ENCODE results near the gene SDK1. TPM values are rescaled to one million over a fixed set of nuclear protein-coding genes. Genes with fewer than 3 reads are reported as not detected.
"Not testable (repeated sequence)": the region's sequence is repeated elsewhere in the genome, so short reads cannot be mapped to it uniquely, and the experiment has no call there.

The SDK1 gene
- total and polyA plus RNA-seq, 2 donors (not counting 3 experiments of a cell fraction or from before 2014, with no cell fraction given), result 1.6 to 3.9 TPM

GRCh38 chr7:3705258-3705657, 404.2 kb downstream of the SDK1 start:
- H3K4me3 ChIP-seq (replicated peaks in 1 of 3; ENCODE audit: insufficient read depth in 1 of 3, low read depth in 1 of 3, low read length in 3 of 3), result no peak overlapping the region
- no peak overlapping the region for H2AFZ ChIP-seq (ENCODE audit: low read depth, low read length)
- FAIRE-seq (no peak), DNase-seq (ENCODE audit: low read depth, low spot score) (no peak)
- dilution Hi-C loops (cut with MboI; ENCODE audit: extremely low pct_ligation_motif_present, low sequenced_read_pairs) (no loop called here), intact Hi-C loops (cut with micrococcal nuclease) (no loop called here)
- TF ChIP-seq FOS (IDR thresholded peaks at IDR 0.05; ENCODE audit: borderline replicate concordance, insufficient read depth, low read length) (no peak), POLR2A (IDR thresholded peaks at IDR 0.05; ENCODE audit: low read depth, low read length) (no peak), EZH2 (IDR thresholded peaks at IDR 0.05; ENCODE audit: borderline replicate concordance, low read depth, low read length, severe bottlenecking) (no peak), CTCF (IDR thresholded peaks at IDR 0.05; ENCODE audit: extremely low read depth in 1 of 2, insufficient read depth in 1 of 2, low read depth in 1 of 2, low read length in 2 of 2) (no peak)
- H3K27ac ChIP-seq (ENCODE audit: insufficient read depth, low read depth, low read length), result no peak overlapping the region
- H4K20me1 ChIP-seq (replicated peaks; ENCODE audit: control insufficient read depth, extremely low read depth, insufficient read depth, low read length), result no peaks in the 10 kb centered on the region
- no peaks in the 10 kb centered on the region for H3K36me3 ChIP-seq (ENCODE audit: control insufficient read depth in 2 of 2, extremely low read depth in 1 of 2, insufficient read depth in 2 of 2, low read length in 2 of 2)
- H3K9me1 ChIP-seq (replicated peaks; ENCODE audit: control insufficient read depth, extremely low read depth, insufficient read depth, low read length), result no peaks in the 10 kb centered on the region
- ChIA-PET POLR2A (no interaction called here), CTCF (no interaction called here)
- H3K9me3 ChIP-seq (replicated peaks; ENCODE audit: control insufficient read depth, insufficient read depth, low read length), result no peaks in the 10 kb centered on the region
- no peaks in the 10 kb centered on the region for H3K27me3 ChIP-seq (ENCODE audit: control insufficient read depth in 2 of 2, insufficient read depth in 2 of 2, low read length in 2 of 2)
- H3K9ac ChIP-seq (replicated peaks; ENCODE audit: extremely low read depth, insufficient read depth, low read length), result no peak overlapping the region
- no TSS peak for BruUV-seq (replicated peaks)
- H3K4me2 ChIP-seq (ENCODE audit: insufficient read depth, low read length), result no peak overlapping the region
- H3K4me1 ChIP-seq (ENCODE audit: control insufficient read depth, extremely low read depth, insufficient read depth, low read length), result no peaks in the 10 kb centered on the region
- no peaks in the 10 kb centered on the region for H3K79me2 ChIP-seq (ENCODE audit: control insufficient read depth, insufficient read depth, low read length)

- DNase-seq (ENCODE audit: low read depth, low spot score); POLR2A ChIA-PET; intact Hi-C loops (cut with micrococcal nuclease); BruUV-seq (replicated peaks); H3K4me3 ChIP-seq (replicated peaks in 1 of 3; ENCODE audit: insufficient read depth in 1 of 3, low read depth in 1 of 3, low read length in 3 of 3); H4K20me1 ChIP-seq (replicated peaks; ENCODE audit: control insufficient read depth, extremely low read depth, insufficient read depth, low read length); FAIRE-seq; dilution Hi-C loops (cut with MboI; ENCODE audit: extremely low pct_ligation_motif_present, low sequenced_read_pairs); H3K27ac ChIP-seq (ENCODE audit: insufficient read depth, low read depth, low read length); H3K36me3 ChIP-seq (ENCODE audit: control insufficient read depth in 2 of 2, extremely low read depth in 1 of 2, insufficient read depth in 2 of 2, low read length in 2 of 2); H3K79me2 ChIP-seq (ENCODE audit: control insufficient read depth, insufficient read depth, low read length); H3K27me3 ChIP-seq (ENCODE audit: control insufficient read depth in 2 of 2, insufficient read depth in 2 of 2, low read length in 2 of 2); H3K4me1 ChIP-seq (ENCODE audit: control insufficient read depth, extremely low read depth, insufficient read depth, low read length); H3K9me1 ChIP-seq (replicated peaks; ENCODE audit: control insufficient read depth, extremely low read depth, insufficient read depth, low read length); H3K9me3 ChIP-seq (replicated peaks; ENCODE audit: control insufficient read depth, insufficient read depth, low read length); CTCF ChIA-PET; H3K4me2 ChIP-seq (ENCODE audit: insufficient read depth, low read length); H2AFZ ChIP-seq (ENCODE audit: low read depth, low read length); H3K9ac ChIP-seq (replicated peaks; ENCODE audit: extremely low read depth, insufficient read depth, low read length): not testable (repeated sequence)
These were observed 405.0 kb downstream of the SDK1 start for GRCh38 chr7:3706091-3706490.

Data from endothelial cell of umbilical vein (primary cell).